ENCODE measurements around the gene CFAP53.
"Not testable (repeated sequence)": the region's sequence is repeated elsewhere in the genome, so short reads cannot be mapped to it uniquely, and the experiment has no call there.

The CFAP53 gene

GRCh38 chr18:50310080-50310479 lies 43.8 kb upstream of the CFAP53 start:
- TF ChIP-seq ZC3H10 (CRISPR knock-in tag; IDR thresholded peaks at IDR 0.05) (no peak), RARB (CRISPR knock-in tag; IDR thresholded peaks at IDR 0.05) (no peak), SNAI2 (CRISPR knock-in tag; IDR thresholded peaks at IDR 0.05) (no peak), TOX (CRISPR knock-in tag; IDR thresholded peaks at IDR 0.05; ENCODE audit: borderline replicate concordance) (no peak), CSRNP3 (CRISPR knock-in tag; IDR thresholded peaks at IDR 0.05) (no peak), CSDC2 (CRISPR knock-in tag; IDR thresholded peaks at IDR 0.05) (no peak), ARNTL (CRISPR knock-in tag; IDR thresholded peaks at IDR 0.05; ENCODE audit: borderline replicate concordance, low read depth) (no peak)
- no peak for ATAC-seq

GRCh38 chr18:50308851-50309250 lies 42.6 kb upstream of the CFAP53 start:
- not testable (repeated sequence) for ATAC-seq

GRCh38 chr18:50307738-50308470 lies 41.6 kb upstream of the CFAP53 start:
- TF ChIP-seq ZNF565 (CRISPR knock-in tag; conservative IDR thresholded peaks at IDR 0.05; ENCODE audit: low read depth) (no peak), BACH2 (CRISPR knock-in tag; IDR thresholded peaks at IDR 0.05; ENCODE audit: borderline replicate concordance) (no peak)
- peak; percentile 100 for ATAC-seq

GRCh38 chr18:50307400-50307737 lies 41.1 kb upstream of the CFAP53 start:
- ATAC-seq, result peak; percentile 29; the same call in 2 of the 3 replicates

More at GRCh38 chr18:50307400-50307737, 41.1 kb upstream of the CFAP53 start:
- no peak for TF ChIP-seq CREB5 (CRISPR knock-in tag; IDR thresholded peaks at IDR 0.05; ENCODE audit: low read depth)
- TF ChIP-seq ISL1 (CRISPR knock-in tag; IDR thresholded peaks at IDR 0.05), result no peak
- no peak for TF ChIP-seq CSRNP3 (CRISPR knock-in tag; IDR thresholded peaks at IDR 0.05)
- TF ChIP-seq PPARA (CRISPR knock-in tag; IDR thresholded peaks at IDR 0.05; ENCODE audit: borderline replicate concordance), result no peak
- TF ChIP-seq ZNF70 (CRISPR knock-in tag; IDR thresholded peaks at IDR 0.05), result no peak
- TF ChIP-seq TOX (CRISPR knock-in tag; IDR thresholded peaks at IDR 0.05; ENCODE audit: borderline replicate concordance), result no peak
- TF ChIP-seq BACH2 (CRISPR knock-in tag; IDR thresholded peaks at IDR 0.05; ENCODE audit: borderline replicate concordance), result no peak
- TF ChIP-seq GLIS3 (CRISPR knock-in tag; IDR thresholded peaks at IDR 0.05), result no peak
- TF ChIP-seq ZFP3 (CRISPR knock-in tag; IDR thresholded peaks at IDR 0.05), result no peak
- TF ChIP-seq POU6F1 (CRISPR knock-in tag; IDR thresholded peaks at IDR 0.05; ENCODE audit: borderline replicate concordance, low read depth), result no peak
- no peak for TF ChIP-seq TCF4 (CRISPR knock-in tag; IDR thresholded peaks at IDR 0.05; ENCODE audit: borderline replicate concordance)
- no peak for TF ChIP-seq PATZ1 (CRISPR knock-in tag; IDR thresholded peaks at IDR 0.05; ENCODE audit: borderline replicate concordance)
- TF ChIP-seq SNAI2 (CRISPR knock-in tag; IDR thresholded peaks at IDR 0.05), result no peak
- TF ChIP-seq ZFP30 (CRISPR knock-in tag; IDR thresholded peaks at IDR 0.05), result no peak
- TF ChIP-seq ZNF8 (CRISPR knock-in tag; IDR thresholded peaks at IDR 0.05), result no peak

Measured in SK-N-SH treated with all-trans-retinoic acid at 6 μM for 48 hours (cell line).